Measurements from ENCODE around the gene CEP95.
A peak's percentile ranks its signal among the peaks of the same experiment; 100 is the strongest.
"Not testable (repeated sequence)": the region's sequence is repeated elsewhere in the genome, so short reads cannot be mapped to it uniquely, and the experiment has no call there.

CEP95 gene

GRCh38 chr17:64495300-64495699 lies 11.5 kb upstream of the CEP95 start:
- DNase-seq (ENCODE audit: low spot score): not testable (repeated sequence)

GRCh38 chr17:64496348-64496785 lies 10.4 kb upstream of the CEP95 start:
- peak; percentile 39 for DNase-seq (ENCODE audit: low spot score)

GRCh38 chr17:64496786-64497564 lies 9.8 kb upstream of the CEP95 start, which contains the start of gene POLG2:
Gene POLG2, minus strand, starts transcription at chr17:64497054. Its CDS starts 86 bp downstream, at chr17:64496968.
- peak; percentile 95 for DNase-seq (ENCODE audit: low spot score)

GRCh38 chr17:64497565-64498035 lies 9.2 kb upstream of the CEP95 start:
- DNase-seq (ENCODE audit: low spot score): no peak

GRCh38 chr17:64498308-64499203 lies 8.2 kb upstream of the CEP95 start:
- peak; percentile 35 for DNase-seq (ENCODE audit: low spot score)

GRCh38 chr17:64499805-64500486 lies 6.8 kb upstream of the CEP95 start:
- DNase-seq (ENCODE audit: low spot score): peak; percentile 28

- peak; percentile 7 for DNase-seq (ENCODE audit: low spot score)
Observed at GRCh38 chr17:64500487-64500859, 6.3 kb upstream of the CEP95 start.

- peak; percentile 3 for DNase-seq (ENCODE audit: low spot score)
Observed at GRCh38 chr17:64500862-64501765, 5.7 kb upstream of the CEP95 start.

- no peak for DNase-seq (ENCODE audit: low spot score)
Observed at GRCh38 chr17:64502021-64502420, 4.8 kb upstream of the CEP95 start.

- DNase-seq (ENCODE audit: low spot score): peak; percentile 7
Observed at GRCh38 chr17:64502809-64503208, 4.0 kb upstream of the CEP95 start.

GRCh38 chr17:64503341-64503740 lies 3.4 kb upstream of the CEP95 start:
- DNase-seq (ENCODE audit: low spot score): no peak

- DNase-seq (ENCODE audit: low spot score): no peak
Observed at GRCh38 chr17:64503821-64504768, 2.7 kb upstream of the CEP95 start.

GRCh38 chr17:64504769-64505339 lies 1.9 kb upstream of the CEP95 start:
- DNase-seq (ENCODE audit: low spot score): no peak

- DNase-seq (ENCODE audit: low spot score): peak; percentile 86
Observed at GRCh38 chr17:64505340-64506200, 1.2 kb upstream of the CEP95 start.

GRCh38 chr17:64506201-64506575 lies 589 bp upstream of the CEP95 start, which contains the start of gene DDX5:
Gene DDX5, minus strand, starts transcription at chr17:64506289. Its CDS starts 170 bp downstream, at chr17:64506119.
- peak; percentile 99 for DNase-seq (ENCODE audit: low spot score)

- peak; percentile 72 for DNase-seq (ENCODE audit: low spot score)
Observed at GRCh38 chr17:64507413-64507782, 621 bp downstream of the CEP95 start.

- DNase-seq (ENCODE audit: low spot score): no peak
Observed at GRCh38 chr17:64508683-64509082, 1.9 kb downstream of the CEP95 start.

- DNase-seq (ENCODE audit: low spot score): no peak
Observed at GRCh38 chr17:64509179-64509578, 2.4 kb downstream of the CEP95 start.

- no peak for DNase-seq (ENCODE audit: low spot score)
Observed at GRCh38 chr17:64515419-64515818, 8.6 kb downstream of the CEP95 start.

Data from kidney tubule cell (primary cell).